HG02571 (cell line): ENCODE measurements around the gene TBC1D22A.

Source experiments
- ATAC-seq: cut with Tn5 transposase; IDR thresholded peaks from one replicate; pipeline ENCODE4 v1.9.1; 2021; ENCODE audit warnings: mild to moderate bottlenecking, moderate library complexity; ENCODE audit not compliant: unreplicated experiment

TBC1D22A gene

GRCh38 chr22:46900549-46900948 lies 138.1 kb downstream of the TBC1D22A start:
- no peak for ATAC-seq

GRCh38 chr22:46902436-46902835 lies 140.0 kb downstream of the TBC1D22A start:
- ATAC-seq = no peak

- ATAC-seq = no peak
Observed at GRCh38 chr22:46902998-46903916, 140.8 kb downstream of the TBC1D22A start.

GRCh38 chr22:46905415-46905814 lies 143.0 kb downstream of the TBC1D22A start:
- ATAC-seq = no peak

- no peak for ATAC-seq
Observed at GRCh38 chr22:46905834-46906233, 143.4 kb downstream of the TBC1D22A start.

GRCh38 chr22:46906326-46907045 lies 144.0 kb downstream of the TBC1D22A start:
- ATAC-seq = no peak

- no peak for ATAC-seq
Observed at GRCh38 chr22:46907241-46908215, 145.1 kb downstream of the TBC1D22A start.

- ATAC-seq = no peak
Observed at GRCh38 chr22:46908641-46909107, 146.2 kb downstream of the TBC1D22A start.

- ATAC-seq = no peak
Observed at GRCh38 chr22:46909237-46910030, 147.0 kb downstream of the TBC1D22A start.

- ATAC-seq = no peak
Observed at GRCh38 chr22:46910624-46911023, 148.2 kb downstream of the TBC1D22A start.

GRCh38 chr22:46911346-46911745 lies 148.9 kb downstream of the TBC1D22A start:
- no peak for ATAC-seq

GRCh38 chr22:46913351-46913750 lies 150.9 kb downstream of the TBC1D22A start:
- ATAC-seq = no peak

GRCh38 chr22:46914481-46914880 lies 152.0 kb downstream of the TBC1D22A start:
- no peak for ATAC-seq

GRCh38 chr22:46914916-46915894 lies 152.8 kb downstream of the TBC1D22A start:
- no peak for ATAC-seq

- ATAC-seq = no peak
Observed at GRCh38 chr22:46915950-46916730, 153.7 kb downstream of the TBC1D22A start.

- no peak for ATAC-seq
Observed at GRCh38 chr22:46916886-46917770, 154.7 kb downstream of the TBC1D22A start.

- no peak for ATAC-seq
Observed at GRCh38 chr22:46917771-46918101, 155.3 kb downstream of the TBC1D22A start.
